EH (cell line): Measurements from ENCODE around the gene RUFY2.
"Not testable (repeated sequence)": the region's sequence is repeated elsewhere in the genome, so short reads cannot be mapped to it uniquely, and the experiment has no call there.

Source experiments
- DNase-seq: peaks from one replicate; pipeline ENCODE4 v3.0.0-alpha.2; 2015; ENCODE audit warnings: low read depth

Gene RUFY2

DNA sequence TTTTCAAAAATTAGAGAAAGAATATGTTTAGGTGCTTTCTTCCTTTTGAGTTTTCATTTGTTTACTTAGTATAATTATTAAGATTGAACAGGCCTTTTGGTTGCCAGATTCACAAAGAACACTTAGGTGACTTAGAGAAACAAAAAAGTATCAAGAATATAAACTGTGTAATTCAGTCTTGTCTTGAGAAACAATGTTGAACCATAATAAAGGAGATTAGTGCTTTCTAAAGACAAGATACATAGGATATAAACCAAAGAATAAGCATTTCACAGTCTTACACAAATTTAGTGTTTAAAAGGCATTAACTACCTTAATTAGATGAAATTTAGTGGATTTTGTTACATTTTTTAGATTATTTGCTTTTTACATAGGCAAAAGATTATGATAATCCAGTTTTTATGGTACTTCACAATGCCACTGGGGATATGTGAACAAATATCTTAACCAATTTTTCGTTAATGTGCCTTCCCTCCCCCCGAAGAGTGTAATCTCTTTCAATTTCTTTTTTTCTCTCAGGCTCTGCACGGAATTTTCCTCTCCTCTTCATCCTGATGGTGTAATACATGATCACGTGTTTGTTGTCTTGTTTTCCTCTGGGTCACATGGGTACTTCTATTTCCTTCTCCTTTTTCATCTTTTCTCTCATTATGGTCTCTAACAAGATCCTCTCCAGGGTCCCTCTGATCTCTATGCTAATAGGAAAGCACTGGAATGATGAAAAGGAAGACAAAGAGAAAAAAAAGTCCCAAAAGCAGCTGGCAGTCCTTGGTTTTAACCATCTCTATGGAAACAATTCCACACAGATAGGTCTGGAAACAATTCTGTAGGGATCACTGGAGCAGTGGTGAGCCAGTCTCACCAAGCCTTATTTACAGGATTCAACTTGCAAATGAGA is 78.9 kb downstream of the RUFY2 start:
- DNase-seq: peak; percentile 74

- DNase-seq: not testable (repeated sequence)
Measured at GRCh38 chr10:68324396-68324795, 82.7 kb downstream of the RUFY2 start.

DNA sequence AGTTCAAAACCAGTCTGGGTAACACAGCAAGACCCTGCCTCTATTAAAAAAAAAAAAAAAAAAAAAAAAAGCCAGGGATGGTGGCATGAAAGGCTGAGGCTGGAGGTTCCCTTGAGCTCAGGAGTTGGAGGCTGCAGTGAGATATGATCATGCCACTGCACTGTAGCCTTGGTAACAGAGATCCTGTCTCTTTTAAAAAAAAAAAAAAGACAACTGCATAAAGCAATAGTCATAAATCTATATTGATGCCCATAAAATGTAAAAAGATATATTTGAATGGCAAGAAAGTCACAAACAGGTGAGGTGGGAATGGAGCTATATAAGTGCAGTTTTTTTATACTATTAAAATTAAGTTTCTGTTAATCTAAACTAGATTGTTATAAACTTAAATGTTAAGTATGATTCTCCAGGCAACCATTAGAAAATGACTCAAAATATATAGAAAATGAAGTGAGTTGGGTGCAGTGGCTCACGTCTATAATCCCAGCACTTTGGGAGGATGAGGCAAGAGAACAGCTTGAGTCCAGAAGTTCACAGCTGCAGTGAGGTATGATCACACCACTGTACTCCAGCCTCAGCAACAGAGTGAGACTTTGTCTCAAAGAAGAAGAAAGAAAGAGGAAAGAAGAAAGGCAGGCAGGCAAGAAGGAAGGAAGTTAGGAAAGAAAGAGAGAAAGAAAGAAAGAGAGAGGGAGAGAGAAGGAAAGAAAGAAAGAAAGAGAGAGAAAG is 88.6 kb downstream of the RUFY2 start:
- no peak for DNase-seq

DNA sequence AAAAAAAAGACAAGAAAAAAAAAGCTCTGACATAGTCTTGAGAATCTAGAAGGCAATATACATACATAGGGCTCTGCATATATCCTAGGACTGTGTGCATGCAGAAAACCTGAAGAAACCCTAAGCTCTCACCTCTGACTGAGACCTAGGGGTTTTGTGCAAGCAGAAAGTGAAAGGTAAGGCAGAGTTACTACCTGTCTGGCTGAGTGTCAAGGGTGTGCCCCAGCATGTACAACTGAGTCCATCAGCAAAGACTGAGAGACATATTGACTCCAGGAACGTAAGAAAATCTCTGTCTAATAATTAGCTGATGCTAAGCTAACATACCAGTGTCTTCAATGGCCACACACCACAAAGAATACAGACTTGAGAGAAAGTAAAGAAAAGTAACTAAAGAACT is 91.5 kb downstream of the RUFY2 start:
- DNase-seq: no peak

GRCh38 chr10:68314930-68315329 is 92.1 kb downstream of the RUFY2 start:
- not testable (repeated sequence) for DNase-seq

DNA sequence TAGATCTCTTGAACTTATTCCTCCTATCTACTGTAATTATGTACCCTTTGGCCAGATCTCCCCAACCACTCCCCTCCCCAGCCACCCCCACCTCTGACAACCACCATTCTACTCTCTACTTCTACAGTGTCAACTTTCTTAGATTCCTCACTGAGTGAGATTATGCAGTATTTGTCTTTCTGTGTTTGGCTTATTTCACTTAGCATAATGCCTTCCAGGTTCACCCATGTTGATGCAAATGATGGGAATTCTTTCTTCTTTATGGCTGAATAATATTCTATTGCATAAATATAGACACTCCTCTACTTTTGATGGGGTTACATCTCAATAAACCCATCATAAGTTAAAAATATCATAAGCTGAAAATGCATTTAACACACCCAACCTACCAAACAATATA is 96.5 kb downstream of the RUFY2 start:
- DNase-seq: no peak

GRCh38 chr10:68305854-68306253 is 101.2 kb downstream of the RUFY2 start:
- no peak for DNase-seq

DNA sequence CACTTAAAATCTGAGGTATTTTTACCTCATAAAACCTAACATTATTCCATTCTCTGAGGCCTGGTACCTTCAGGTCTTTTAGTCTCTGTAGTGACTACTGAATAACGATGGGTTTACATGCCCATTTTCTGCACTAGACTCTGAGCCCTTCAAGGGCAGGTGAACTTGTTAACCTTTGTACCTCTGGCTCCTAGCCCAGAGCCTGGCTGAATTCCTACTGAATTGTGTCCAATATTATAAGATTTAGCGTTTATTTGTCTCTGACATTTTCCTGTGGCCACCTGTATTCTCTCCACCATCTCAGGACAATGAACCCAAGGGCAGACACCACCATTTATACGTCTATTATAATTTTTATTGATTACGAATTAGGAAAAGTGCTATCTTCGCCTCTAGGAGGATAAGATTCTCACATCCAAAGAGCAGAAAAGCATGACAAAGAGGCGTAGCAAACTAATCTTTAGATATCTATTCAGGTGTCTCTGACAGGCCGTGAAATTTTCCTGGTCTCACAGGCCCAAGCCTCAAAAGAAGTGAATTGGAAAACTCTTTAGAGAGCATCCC is 103.1 kb downstream of the RUFY2 start:
- DNase-seq: no peak

DNA sequence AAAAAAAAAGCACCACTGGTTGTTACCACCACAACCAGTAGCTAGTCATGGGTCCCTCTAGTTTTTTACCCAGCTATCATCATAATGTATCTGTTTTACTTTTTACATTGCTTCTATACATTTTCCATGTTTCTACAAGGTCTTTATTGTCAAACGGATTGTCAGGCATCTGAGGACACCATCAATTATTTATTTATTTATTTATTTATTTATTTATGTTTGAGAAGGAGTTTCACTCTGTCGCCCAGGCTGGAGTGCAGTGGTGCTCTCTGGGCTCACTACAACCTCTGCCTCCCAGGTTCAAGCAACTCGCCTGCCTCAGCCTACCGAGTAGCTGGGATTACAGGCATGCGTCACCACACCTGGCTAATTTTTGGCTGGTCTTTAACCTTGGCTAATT is 104.2 kb downstream of the RUFY2 start:
- DNase-seq: no peak

DNA sequence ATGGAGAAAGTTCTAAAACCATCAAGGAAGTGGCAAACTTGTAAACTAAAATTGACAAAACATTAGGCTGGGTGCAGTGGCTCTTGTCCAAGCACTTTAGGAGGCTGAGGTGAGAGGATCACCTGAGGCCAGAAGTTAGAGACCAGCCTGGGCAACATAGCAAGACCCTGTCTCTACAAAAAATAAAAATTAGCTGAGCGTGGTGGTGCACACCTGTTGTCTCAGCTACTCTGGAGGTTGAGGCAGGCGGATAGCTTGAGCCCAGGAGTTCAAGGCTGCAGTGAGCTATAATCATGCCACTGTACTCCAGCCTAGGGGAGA is 104.6 kb downstream of the RUFY2 start:
- DNase-seq: no peak

- peak; percentile 70 for DNase-seq
Measured at GRCh38 chr10:68301790-68302502, 105.1 kb downstream of the RUFY2 start.

DNA sequence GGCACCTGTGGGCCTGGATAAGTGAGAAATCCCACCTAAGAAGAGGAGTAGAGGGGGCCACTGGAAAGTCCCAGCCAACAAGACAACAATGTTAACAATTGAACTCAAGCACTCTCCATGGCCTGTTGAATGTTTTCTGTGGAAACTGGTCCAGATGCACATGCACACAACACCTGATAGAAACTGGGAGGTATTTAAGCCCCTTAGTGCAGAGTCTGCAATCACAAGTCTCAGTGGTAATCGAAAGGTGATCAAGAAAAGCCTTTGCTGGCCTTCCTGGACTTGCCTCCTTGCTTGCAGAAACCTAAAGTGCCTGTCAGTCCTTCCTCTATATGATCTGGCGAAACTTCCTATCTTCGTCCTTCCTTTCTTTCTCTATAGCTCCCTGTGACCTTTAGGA is 105.8 kb downstream of the RUFY2 start:
- DNase-seq: no peak

- DNase-seq: peak; percentile 59
Measured at GRCh38 chr10:68296843-68297663, 110.0 kb downstream of the RUFY2 start.
